HL-60/S4 treated with phorbol 12-myristate 13-acetate at 8.2 ng/mL for 4 days and 3 days (cell line): ENCODE measurements around the gene JAZF1.
"Not testable (repeated sequence)": the region's sequence is repeated elsewhere in the genome, so short reads cannot be mapped to it uniquely, and the experiment has no call there.

ENCODE experiments used
- in situ Hi-C: fragments of 300-500 bp; cut with MboI; formaldehyde crosslinking; loops from 2 replicates; pipeline ENCODE4 v1.15.0; 2022; ENCODE audit warnings: low sequenced_read_pairs

The JAZF1 gene

DNA sequence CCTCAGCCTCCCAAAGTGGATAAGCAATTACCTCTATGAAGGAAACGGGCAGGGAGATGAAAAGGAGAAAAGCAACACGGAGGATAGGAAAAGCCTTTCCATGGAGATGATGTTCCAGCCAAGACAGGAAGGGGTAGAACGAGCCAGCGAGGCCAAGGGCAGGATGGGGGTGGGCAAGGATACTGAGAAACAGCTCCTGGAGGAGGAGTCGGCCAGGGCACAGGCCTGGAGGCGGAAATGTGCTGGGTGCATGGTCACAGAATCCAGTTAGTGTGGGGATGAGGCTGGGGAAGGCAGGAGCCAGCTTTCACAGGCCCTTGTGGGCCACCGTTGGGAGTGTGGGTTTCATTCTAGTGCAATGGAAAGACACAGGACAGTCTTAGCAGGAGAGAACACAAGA lies 162.6 kb downstream of the JAZF1 start:
- in situ Hi-C loops, result no loop called here

DNA sequence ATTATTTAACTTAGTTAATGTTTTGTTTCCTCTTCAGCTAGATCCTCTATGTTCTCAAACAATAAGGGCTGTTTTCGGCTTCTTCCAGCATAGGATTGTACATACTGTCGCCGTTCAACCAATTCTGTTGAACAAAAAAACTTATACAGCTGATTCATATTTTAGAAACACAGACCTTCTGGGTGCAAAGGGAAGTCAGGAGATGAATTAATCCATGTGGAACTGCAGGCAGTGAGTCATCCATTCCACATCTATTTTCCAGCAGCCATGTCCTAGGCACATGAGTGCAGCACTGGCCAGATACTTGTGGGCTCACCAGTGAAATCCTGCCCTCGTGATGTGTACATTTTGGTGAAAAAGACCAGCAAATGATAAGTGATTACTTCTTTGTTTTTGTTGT lies 163.2 kb downstream of the JAZF1 start:
- in situ Hi-C loops, result no loop called here

DNA sequence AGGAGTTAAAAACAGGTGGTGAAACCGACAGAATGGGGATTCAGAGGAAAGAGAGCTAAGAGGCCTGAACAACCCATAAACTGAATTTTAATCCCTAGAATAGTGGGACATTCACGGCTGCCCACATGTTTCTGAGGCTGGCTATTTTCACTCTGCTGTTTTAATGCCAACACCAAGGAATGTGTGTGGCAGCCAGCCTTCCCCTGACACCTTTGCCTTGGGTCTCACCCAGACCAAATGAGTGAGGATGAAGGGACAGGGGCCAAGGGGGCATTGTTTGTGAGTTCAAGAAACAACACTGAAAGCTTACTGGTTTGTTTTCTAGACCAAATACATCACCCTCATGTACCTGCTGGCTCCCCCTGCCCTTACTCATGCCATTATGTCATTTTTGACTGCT lies 164.3 kb downstream of the JAZF1 start:
- in situ Hi-C loops, result no loop called here

DNA sequence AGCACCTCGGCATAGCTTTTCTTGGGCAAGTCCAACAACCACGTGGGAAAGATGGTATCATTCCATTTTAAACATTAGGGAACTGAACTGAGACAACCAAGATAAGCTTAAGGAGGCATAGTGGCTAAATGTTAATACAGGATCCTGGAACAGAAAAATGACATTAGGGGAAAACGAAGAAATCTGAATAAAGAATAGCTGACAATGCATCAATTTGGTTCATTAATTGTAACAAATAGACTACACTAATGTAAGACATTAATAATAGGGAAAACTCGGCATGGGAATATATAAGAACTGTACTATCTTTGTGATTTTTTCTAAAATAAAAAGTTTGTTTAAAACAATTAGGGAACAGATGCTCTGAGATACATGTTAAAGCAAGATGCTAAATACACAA lies 165.4 kb downstream of the JAZF1 start:
- in situ Hi-C loops, result no loop called here

DNA sequence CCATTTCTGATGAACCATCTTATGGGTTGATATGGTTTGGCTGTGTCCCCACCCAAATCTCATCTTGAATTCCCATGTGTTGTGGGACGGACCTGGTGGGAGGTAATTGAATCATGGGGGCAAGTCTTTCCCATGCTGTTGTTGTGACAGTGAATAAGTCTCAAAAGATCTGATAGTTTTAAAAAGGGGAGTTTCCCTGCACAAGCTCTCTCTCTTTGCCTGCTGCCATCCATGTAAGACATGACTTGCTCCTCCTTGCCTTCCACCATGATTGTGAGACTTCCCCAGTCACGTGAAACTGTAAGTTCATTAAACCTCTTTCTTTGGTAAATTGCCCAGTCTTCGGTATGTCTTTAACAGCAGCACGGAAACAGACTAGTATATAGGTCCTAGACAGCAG lies 166.3 kb downstream of the JAZF1 start:
- in situ Hi-C loops, result not testable (repeated sequence)

DNA sequence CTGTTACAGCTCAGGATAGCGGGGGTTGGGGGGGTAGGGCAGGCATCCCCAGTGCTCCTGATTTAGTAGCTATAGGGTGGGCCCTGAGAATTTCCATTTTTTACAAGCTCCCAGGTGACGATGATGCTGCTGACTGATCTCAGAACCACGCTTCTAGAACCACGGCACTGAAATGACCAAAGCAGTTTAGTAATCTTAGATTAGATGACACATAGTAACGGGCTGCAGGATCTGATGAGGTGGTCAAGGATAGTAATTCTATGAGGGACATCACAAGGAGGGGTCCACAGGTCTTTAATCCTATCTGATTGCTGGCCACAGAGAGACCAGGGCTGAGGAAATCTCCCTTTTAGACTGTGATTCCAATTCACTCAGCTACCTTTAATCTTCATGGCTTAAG lies 167.2 kb downstream of the JAZF1 start:
- in situ Hi-C loops, result no loop called here

DNA sequence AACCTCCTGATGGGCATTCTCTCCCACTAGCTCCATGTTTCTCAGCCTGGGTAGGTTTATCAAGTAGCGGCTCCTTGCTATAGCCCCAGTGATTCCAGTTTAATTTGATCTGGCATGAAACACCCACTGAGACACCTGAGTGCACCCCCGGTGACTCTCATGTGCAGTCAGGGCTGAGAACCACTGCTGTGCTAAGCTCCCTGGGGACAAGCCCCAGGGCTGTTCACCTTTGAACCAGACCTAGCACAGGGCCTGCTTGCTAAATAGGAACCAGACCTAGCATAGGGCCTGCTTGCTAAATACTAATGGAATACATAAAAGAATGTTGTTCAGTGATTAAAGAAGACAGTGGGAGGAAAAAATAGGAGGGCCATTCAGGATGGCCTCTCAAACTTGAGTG lies 167.6 kb downstream of the JAZF1 start:
- in situ Hi-C loops, result no loop called here

DNA sequence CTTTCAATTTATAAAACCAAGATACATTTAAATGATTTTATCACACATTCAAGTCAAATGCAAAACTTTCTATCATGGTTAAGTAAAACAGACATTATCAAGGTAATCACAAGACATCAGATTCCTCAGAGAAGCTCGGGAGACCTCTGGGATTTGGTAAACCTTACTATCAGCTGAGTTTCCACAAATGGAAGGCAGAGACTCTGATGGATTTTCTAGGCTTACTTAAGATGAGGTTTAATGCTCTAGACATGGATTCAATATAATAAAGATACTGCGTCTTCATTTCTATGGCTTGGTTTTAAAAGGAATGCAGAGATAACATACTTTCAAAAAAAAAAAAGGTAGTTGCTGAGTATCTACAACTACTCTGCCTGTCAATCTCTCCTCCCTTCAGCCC lies 171.7 kb downstream of the JAZF1 start:
- in situ Hi-C loops, result no loop called here

DNA sequence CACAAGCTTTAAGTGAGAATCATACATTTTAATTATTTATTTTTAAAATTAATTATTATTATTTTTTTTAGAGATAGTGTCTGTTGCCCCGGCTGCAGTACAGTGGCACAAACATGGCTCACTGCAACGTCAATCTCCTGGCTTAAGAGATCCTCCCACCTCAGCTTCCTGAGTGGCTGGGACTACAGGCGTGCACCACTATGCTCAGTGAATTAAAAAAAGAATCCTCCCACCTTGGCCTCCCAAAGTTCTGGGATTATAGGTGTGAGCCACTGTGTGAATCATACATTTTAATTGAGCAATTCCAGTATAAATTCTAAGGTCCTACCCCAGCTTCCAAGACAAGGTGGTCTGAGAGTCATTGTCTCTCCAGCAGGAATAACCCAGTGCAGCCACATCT lies 172.4 kb downstream of the JAZF1 start:
- in situ Hi-C loops, result no loop called here

DNA sequence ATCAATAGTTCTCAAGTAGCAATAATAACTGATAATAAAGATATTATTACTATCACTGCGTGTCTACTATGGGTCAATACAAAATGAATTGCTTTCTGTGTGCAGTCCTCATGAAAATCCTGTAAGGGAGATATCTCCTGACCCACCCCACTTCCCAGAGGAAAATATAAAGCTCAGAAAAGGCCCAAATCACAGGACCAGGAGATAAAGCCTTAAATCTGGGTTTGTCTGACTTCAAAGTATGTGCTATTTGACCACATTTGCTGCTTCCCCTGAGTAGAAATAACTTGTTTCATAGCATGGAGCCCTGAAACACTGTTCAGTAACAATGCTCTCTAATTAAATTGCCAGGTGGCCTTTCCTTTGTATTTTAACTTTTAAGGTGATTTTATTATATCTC lies 174.1 kb downstream of the JAZF1 start:
- in situ Hi-C loops, result no loop called here

DNA sequence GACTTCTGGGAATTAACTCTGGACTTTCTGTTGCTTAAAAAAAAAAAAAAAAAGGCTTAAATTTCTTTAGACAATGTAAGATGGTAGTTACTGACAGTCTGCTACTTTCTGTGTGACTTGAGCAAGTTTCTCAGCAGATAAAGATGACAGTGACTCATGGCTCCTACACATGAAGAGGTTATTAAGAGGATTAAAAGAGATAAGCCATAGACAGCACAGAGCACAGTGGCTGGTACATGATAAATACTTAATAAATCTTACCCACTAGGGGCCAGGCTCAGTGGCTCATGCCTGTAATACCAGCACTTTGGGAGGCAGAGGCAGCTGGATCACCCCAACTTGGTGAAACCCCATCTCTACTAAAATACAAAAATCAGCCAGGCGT lies 174.8 kb downstream of the JAZF1 start:
- in situ Hi-C loops, result no loop called here

DNA sequence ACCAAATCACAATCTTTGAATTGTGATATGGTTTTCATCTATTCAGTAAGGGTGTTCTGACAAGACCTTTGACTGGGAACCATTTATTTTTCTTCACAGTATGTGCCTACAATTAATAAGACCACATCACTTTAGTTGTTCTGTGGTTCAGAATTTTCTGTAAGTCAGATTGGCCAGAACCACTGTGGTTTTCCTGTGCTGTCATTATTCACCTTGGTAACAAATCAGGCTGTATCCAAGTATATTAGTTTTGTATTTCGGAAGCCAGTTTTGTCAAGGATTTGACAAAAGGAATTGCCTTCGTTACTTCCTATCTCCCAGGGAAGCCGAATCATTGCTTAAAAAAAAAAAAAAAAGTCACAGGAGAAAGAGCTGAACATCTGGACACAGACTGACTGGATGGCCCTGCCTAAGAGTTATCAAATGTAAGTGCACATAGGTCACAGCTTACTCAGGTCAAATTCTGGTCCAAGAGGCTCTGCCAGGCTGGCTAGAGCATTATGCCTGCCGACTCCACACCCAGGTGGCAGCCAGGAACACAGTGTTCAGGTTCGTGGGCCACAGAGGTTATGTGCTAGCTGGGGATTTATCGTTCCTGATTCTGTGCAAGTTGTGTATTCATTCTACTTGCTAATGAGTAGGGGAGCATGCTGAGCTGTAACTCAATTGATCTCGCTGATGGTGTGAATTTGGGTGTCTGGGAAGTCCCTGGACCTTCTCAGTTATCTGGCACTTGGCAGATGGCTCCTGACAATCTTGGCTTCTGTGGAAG lies 175.3 kb downstream of the JAZF1 start:
- in situ Hi-C loops, result no loop called here

DNA sequence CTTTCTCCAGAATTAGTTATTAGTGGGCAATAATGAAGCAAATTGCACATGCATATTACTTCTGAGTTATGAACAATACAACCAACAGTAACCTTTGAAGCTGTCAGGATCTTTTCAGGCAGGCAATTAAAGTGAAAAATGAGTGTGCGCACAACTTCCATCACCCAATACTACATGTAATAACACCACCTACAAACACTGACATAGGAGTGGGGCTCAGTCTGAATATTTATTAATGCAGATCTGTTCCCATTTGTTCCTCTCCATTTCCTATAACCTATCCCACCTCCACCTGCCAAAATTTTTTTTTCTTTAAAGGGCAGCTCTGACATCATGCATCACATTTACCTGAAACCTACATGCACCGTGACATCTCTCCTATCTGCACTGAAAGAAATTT lies 177.2 kb downstream of the JAZF1 start:
- in situ Hi-C loops, result no loop called here

DNA sequence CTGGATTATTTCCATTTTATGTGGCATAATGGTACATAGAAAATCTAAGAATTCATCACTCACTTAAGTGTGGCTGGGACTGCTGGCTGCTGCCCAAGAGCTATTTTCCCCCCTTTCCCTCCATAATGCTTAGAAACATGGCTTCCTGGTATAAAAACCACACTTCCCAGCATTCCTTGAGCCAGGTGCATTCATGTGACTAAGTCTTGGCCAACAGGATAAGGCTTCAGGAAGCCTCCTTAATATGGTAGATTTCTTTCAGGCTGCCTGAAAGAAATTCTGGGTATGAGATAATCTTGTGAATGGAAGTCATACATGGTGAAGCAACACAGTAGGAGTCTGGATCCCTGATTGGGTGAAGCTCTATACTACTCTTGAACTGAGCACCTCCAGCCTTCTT lies 178.0 kb downstream of the JAZF1 start:
- in situ Hi-C loops, result no loop called here

DNA sequence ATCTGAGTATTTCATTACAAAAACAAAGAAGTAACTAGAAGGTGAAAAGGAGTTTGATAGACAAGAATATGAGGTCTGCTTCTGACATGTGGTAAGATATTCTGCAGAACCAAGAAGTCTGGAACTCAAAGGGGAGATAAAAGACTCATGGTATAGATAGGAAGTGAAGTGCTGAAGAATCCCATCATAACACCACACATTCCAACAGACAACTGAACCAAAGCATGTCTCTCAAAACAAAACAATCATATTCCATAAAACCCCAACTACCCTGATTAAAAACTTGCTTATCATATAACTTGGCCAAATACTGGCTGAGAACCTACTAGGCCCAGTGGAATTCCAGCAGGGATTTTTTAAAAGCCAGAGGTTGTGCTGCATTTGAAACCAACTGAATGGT lies 178.7 kb downstream of the JAZF1 start:
- in situ Hi-C loops, result no loop called here

DNA sequence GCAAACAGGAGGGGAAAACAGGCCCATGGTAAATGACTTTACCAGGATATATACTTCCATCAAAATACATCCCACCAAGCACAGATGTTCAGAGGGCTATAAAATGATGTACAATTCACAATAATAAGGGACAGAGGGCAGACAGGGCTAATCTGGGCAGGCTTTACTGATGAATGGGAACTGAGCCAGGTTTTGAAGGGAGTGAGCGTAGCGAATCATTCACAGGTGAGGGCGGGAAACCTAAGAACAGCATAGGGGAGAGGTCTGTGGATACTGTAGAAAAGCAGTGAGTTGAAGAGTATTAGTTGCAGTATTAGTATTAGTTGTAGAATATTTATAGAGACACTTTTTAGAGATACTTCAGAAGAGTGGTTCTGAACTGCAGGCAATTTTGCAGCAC lies 180.8 kb downstream of the JAZF1 start:
- in situ Hi-C loops, result no loop called here

DNA sequence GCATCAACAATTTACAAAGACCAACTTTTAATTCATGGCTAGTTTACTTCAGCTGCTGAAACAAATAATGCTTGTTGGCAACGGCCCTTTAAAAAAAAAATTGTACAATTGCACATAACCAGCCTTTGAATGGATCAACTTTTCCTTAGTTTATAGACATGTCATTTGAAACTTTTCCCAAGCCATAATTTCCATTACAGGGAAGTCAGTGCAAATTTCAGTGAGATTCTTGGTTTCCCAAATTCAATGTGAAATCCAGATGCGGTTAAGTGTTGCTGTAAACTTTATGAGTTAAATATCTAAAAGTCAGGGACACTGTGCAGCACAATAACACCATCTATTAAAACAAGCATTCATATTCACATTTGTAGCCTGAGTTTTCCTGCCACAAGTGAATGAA lies 182.2 kb downstream of the JAZF1 start:
- in situ Hi-C loops, result no loop called here

DNA sequence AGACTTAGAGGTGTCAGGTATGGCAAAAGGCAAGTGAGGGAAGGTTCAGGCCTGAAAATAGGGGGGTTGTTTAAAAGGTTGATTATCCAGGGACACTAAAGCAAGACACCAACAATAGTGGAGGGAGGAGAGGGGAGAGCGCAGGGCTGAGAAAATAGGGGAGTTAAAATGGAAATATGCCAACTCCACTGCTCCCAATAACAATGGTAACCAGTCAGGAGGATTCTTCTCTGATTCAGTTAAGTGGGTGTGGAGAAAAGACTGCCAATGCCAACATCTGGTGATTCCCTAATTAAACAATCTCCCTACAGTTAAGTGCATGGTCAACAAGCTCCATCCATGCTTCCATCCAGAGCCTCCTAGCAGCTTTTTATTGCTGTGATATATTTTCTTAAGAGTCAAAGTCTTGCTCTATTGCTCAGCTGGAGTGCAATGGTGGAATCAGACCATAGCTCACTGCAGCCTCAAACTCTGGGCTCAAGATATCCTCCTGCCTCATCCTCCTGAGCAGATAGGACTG lies 183.3 kb downstream of the JAZF1 start:
- in situ Hi-C loops, result no loop called here

DNA sequence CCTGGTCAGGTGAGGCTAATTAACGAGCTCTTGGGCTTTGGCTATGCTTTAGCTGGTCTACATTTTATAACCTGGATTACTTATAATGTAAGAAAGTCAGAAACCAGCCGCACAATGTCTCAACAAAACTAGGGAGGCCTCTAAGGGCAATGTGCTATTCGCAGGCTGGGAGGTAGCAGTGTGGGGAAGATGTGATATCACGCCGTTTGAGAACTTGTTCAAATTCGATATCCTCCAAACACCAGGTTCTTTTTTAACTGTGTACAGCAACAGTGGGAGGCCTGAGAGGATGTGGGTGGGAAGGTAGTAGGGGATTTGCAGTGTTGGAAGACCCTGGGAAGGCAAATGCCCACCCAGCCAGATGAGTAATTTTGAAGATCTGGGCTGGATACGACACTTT lies 184.5 kb downstream of the JAZF1 start:
- in situ Hi-C loops, result no loop called here

DNA sequence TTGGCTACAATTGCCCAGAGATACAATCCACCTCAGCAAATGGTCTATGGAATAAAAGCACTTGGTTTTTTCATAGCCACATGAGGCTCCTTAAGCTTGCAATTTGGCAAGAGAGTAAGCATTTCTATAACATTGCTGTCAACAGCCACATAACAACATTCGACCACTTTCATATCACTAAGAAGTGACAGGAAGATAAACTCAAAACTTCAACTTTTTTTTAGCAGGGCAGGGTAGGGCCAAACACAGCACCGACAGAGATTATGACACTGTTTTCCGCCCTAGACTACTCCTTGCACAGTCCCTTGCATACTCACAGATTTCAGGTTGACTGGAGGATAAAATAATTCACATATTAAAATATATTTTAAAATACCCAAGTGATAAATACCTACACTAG lies 185.4 kb downstream of the JAZF1 start:
- in situ Hi-C loops, result no loop called here

DNA sequence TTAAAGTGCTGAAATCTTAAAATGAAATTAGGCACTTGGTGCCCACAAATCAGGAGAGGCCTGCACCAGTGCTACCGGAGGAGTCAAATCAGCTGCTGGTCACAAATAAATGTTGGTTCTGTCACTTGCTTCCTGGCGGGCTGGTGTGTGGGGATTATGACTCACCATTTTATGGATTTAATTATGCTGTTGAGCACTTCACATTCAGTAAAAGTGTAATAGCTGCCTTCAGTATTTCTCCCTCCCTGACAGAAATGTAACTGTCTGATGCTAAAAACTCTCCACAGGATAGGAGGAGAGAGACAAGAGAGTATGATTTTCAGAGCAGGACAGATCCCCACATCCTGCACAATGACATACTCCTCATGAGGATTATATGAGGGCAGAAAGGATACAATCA lies 186.0 kb downstream of the JAZF1 start:
- in situ Hi-C loops, result no loop called here

DNA sequence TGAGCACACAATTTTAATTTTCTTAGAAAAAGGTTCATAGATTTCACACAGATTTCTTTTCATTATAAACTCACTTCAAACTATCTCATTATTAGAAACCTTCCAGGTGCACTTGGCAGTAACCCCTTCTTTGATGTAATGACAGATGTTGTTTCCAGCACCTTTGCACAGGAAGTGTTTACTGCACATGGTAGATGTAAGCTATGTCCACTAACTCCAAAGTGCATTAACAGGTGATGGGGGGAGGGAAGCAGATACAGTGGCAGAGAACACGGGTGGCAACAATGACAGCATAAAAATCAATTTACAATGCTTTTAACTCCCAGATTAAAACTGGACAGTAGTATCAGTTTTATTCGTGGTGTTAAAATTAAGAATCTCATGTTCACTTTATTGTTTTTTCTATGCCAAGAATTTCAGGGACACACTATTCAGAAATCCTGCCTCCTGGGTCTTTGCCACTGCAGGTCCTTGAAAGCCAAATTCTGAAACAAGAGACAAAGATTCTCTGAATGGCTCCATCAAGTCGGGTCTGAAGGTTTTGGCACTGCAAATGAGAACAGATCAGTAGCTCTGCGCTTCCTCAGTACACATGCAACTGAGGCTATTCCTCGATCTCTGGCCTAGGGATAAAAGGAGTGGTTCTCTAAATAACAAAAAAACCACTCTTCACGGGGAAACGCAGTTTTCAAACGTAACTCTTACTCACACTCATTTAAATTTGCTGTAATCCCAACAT lies 187.7 kb downstream of the JAZF1 start:
- in situ Hi-C loops, result no loop called here
